Fibroblast of skin of abdomen (primary cell): Measurements from ENCODE around the gene PROKR1.
"Not testable (repeated sequence)": the region's sequence is repeated elsewhere in the genome, so short reads cannot be mapped to it uniquely, and the experiment has no call there.

Experiments used
- DNase-seq: peaks from one replicate; pipeline ENCODE4 v3.0.0-alpha.2; 2013

PROKR1 gene

DNA sequence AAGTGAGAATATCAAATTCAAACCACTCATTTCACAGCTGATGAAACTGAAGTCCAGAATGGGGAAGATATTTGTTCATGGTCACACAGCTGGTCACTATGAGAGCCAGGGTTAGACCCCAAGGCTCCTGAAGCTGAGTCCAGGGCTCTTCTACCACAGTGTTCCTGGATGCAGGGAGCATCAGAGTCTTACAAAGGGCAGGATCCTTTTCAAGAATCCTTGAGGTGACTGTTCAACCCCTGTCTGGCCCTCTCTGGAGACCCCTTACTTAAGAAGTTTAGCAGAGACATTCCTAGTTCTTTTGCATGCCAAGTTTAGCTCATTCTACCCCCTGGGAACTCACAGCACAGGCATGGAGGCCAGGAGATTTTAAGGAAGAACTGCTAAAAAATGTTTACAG is 15.7 kb downstream of the PROKR1 start:
- no peak for DNase-seq

DNA sequence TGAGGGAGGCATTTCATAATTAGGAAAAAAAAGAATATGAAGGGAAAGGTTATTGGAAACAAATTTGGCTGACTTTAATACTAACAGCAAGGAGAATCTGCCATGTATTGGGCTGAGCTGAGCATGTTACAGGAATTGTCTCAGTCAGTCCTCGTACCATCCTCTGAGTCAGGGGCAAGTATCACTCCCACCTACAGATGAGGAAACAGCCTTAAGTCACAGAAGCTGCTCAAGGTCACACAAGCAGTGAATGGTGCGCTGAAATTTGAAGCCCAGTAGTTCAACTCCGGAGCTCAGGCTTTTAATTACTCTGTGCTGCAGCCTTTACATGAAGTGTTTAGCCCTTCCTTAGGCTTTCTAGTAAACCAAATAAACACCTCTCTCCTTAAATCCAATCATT is 17.3 kb downstream of the PROKR1 start:
- no peak for DNase-seq

DNA sequence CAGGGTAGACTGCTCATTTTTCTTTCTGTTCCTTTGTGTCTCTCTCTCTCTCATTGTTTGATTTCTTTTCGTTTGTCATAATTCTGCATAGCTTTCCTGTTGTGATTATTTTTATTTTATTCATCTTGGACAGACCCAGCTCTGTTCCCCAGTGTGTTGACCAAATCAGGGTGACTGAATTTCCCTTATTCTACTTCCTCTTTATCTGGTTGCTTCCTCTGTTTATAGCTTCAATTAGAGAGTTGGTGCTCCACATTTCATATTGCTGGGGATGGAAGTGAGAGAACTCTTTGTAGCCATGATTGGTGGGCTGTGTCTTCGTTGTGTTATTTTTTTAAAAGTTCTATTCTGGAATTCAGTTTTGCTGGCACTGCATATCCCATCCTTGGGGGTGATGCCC is 19.1 kb downstream of the PROKR1 start:
- DNase-seq = no peak

DNA sequence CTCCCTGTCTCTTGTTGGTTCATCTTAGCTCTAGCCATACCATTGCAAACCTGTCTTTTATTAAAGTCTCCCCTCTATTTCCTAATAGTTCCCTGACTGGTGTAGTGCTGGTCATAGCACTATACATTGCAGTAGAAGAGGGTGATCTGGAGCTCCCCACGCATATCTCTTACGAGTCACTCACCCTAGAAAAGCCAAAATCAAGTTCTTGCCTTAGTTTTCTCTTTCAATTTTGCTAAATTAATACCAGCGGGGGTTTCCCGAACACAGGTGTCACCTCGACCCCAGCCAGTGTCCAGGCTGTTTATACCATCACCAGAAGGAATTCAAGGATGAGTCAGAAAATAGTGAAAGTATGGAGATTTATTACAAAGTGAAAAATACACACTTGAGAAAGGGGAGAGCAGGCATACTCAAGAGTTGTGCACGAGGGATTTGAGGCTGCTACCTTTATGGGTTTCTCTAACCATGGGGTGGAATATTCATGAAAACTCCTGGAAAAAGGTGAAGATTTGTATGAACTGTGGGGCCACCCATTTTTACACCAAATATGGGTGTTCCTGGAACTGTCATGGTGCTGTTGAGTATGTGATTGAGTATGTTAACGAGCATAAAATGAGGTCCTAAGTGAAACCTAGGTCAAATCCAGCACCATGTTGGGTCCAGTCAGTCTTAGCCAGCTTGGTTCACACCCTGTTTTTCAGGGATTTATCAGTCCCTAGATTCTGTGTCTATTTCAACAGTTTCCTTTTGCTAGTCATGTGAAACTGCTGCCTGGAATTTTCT is 20.2 kb downstream of the PROKR1 start:
- no peak for DNase-seq

DNA sequence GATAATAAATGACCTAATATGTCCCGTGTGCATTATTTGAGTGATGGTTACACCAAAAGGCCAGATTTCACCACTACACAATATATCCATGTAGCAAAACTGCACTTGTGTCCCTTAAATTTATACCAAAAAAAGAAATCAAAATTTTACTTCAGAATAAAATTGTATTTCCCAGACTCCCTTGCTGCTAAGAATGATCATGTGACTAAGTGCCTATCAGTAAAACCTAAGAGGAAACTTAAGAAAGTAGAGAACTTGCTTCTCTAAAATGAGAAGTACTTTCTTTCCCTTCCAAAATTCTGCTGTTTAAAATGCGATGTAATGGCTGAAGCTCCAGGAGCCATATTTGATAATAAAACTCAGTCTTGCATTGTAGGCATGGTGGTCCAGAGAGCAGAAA is 24.0 kb downstream of the PROKR1 start:
- DNase-seq = no peak

DNA sequence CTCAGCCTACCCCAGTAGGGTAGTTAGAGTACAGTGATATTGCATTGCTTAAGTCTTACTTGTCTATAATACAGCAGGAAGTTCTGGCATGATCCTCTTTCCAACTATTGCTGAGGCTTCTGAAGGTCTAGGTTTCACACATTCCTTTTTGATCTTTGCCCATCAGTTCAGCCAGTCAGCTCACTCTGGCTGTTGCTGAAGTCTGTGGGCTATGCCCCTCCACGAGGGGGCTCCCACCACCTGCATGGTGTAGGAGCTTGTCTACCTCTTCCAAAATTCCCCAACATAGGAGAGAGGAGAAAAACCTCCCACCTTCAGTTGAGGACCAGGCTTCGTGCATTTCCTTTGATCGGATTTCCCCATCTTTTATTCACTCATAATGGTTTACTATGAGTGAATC is 26.3 kb downstream of the PROKR1 start:
- no peak for DNase-seq

DNA sequence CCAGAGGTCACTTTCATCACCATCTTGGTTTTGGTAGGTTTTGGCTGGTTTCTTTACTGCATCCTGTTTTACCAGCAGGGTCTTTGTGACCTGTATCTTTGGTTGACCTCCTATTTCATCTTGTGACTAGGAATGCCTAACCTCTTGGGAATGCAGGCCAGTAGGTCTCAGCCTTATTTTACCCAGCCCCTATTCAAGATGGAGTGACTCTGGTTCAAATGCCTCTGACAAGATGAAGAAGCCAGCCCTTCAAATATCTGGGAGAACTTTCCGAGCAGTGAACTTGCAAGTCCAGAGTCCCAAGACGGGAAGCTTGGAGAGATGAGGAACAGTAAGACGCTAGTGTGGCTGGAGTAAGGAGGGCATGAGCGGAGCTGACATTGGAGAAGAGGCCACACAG is 28.6 kb downstream of the PROKR1 start:
- DNase-seq = no peak

DNA sequence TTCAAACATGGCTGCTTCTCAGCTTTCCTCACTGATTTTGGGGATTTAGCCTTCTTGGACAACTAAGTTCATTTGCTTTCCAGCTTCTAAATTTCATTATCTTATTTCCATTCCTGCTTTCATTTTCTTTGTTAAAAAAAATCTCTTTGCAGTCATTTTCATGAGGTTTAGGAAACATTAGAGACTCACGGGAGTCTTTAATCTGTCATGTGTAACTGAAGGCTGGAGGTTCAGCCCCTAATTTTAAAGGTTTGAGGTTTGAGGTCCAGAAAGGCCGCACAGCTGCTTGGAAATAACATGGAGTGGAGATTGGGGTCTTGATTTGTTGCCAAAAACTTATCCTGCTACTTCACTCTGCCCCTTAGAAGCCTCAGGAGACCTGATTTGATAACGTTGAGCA is 30.3 kb downstream of the PROKR1 start:
- DNase-seq = no peak

DNA sequence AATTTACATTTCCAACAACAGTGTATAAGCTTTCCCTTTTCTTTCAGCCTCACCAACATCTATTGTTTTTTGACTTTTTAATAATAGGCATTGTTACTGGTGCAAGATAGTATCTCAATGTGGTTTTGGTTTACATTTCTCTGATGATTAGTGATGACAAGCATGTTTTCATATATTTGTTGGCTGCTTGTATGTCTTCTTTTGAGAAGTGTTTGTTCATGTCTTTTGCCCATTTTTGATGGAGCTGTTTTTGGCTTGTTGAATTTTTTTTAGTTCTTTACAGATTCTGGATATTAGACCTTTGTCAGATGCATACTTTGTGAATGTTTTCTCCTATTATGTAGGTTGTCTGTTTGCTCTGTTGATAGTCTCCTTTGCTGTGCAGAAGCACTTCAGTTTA is 32.1 kb downstream of the PROKR1 start:
- DNase-seq = no peak

DNA sequence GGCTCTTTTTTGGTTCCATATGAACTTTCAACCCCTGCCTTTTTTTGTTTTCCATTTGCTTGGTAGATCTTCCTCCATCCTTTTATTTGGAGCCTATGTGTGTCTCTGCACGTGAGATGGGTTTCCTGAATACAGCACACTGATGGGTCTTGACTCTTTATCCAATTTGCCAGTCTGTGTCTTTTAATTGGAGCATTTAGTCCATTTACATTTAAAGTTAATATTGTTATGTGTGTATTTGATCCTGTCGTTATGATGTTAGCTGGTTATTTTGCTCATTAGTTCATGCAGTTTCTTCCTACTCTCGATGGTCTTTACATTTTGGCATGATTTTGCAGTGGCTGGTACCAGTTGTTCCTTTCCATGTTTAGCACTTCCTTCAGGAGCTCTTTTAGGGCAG is 34.5 kb downstream of the PROKR1 start:
- not testable (repeated sequence) for DNase-seq

DNA sequence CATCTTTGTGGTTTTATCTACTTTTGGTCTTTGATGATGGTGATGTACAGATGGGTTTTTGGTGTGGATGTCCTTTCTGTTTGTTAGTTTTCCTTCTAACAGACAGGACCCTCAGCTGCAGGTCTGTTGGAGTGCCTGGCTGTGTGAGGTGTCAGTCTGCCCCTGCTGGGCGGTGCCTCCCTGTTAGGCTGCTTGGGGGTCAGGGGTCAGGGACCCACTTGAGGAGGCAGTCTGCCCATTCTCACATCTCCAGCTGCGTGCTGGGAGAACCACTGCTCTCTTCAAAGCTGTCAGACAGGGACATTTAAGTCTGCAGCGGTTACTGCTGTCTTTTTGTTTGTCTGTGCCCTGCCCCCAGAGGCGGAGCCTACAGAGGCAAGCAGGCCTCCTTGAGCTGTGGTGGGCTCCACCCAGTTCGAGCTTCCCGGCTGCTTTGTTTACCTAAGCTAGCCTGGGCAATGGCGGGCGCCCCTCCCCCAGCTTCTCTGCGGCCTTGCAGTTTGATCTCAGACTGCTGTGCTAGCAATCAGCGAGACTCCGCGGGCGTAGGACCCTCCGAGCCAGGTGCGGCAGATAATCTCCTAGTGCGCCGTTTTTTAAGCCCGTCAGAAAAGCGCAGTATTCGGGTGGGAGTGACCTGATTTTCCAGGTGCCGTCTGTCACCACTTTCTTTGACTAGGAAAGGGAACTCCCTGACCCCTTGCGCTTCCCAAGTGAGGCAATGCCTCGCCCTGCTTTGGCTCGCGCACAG is 36.0 kb downstream of the PROKR1 start:
- DNase-seq = not testable (repeated sequence)

DNA sequence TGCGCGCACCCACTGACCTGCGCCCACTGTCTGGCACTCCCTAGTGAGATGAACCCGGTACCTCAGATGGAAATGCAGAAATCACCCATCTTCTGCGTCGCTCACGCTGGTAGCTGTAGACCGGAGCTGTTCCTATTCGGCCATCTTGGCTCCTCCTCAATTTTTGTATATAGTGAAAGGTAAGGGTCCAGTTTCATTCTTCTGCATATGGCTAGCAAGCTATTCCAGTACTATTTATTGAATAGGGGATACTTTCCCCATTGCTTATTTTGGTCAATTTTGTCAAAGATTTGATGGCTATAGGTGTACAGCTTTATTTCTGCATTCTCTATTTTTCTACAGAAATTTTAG is 36.5 kb downstream of the PROKR1 start:
- DNase-seq = not testable (repeated sequence)

DNA sequence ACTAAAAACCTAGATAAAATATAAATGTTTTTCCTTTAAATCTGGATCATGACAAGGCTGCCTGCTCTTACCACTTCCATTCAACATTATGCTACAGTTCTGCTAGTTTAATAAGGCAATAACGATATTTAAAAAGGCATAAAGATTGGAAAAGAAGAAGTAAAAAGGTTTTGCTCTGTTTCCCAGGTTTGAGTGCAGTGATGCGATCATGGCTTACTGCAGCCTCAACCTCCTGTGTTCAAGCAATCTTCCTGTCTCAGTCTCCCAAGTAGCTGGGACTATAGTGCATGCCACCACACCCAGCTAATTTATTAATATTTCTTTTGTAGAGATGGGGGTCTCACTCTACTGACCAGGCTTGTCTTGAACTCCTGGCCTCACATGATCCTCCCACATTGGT is 40.8 kb downstream of the PROKR1 start:
- DNase-seq = no peak

DNA sequence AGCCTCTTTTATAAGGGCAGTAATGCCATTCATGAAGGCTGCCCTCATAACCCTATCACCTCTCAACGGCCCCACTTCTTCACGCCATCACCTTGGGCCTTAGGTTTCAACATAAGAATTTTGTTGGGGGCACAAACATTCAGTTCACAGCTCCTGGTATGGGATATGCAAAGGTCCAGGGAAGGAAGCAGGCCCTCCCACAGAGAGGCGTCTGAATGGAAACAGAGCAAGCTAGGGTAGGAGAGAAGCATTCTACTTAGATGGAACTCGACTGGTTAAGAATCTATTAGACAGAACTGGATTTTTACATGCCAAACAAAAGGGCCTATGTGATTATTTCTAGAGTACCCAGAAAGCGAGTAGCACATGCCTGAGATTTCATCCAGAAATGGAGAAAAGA is 42.8 kb downstream of the PROKR1 start:
- DNase-seq = no peak

DNA sequence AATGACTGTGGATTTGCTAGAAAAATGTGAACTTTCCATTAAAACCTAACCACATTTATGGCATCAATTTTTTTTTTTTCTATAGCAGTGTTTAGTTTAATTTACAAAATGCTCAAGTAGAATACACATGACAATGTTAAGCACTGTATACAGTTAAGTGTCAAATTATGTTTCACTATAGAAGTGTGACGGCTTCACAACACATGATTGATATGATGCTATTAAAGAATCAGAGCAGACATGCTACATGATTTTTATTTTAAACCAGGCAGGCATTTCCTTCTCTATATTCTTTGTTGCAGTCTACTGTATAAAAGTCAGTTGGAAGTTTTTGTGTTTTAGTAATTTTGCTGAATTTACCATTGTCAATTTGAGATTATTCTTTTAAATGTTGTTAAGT is 43.6 kb downstream of the PROKR1 start:
- no peak for DNase-seq

DNA sequence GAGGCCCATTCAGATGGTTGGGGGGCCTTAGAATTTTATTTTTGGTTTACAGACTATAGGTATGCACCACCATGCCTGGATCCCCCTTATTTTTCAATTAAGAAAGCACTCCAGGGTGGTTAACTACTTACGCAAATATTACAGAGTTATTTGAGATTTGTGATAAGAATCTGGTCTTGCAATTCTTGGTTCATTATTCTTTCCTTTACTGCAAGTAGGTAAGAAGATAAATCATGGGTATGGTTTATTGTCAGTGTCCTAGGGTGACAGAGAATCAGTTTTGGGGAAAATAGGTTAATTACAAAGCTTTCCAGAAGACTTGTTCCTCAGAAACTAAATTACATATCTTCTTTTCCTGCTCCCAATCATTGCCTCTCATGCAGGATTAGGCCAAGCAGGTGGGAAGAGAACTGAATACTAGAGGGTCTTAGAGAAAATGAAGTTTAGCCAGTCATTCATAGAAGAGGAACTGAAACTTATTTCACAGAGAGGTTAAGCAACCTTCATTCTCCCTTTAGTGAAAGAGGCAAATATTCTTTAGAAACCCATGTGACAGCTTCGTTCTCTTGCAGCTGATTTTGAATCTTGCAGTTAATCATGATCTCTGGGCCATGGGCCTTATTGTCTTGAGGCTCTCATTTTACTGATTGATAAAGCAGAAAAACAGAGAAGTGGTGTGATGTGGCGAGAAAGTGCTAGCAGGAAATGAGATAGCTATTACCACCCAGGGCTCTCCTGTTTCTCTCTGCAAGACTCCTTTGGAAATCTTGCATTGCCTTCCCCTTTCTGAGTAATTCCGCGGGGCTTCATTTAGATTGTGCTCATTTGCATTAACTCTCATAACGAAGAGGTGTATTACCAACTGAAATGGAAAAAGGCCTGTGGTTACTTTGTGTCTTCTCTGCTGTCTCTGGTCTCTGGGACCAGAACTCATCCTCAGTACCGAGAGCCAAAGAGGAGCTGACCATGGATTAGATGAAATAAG is 46.5 kb downstream of the PROKR1 start:
- DNase-seq = no peak

DNA sequence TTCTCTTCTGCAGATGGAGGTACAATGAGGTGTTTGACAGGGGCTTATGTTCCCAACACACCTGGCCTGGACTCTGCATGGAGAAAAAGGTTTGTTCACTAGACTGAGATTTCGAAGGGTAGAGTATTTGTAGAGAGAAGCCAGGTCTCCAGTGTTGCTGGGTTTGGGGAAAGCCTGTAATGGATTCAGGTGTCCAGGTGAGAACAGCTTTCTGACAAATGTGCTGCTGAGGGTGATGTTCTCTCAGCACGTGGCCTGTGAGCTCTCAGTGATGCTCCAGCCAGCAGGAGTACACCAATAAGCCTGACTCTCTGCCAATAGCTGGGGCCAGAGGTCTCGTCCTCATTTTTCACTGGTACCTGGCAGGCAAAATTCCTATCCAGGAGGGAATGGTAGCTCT is 47.5 kb downstream of the PROKR1 start:
- DNase-seq = no peak

DNA sequence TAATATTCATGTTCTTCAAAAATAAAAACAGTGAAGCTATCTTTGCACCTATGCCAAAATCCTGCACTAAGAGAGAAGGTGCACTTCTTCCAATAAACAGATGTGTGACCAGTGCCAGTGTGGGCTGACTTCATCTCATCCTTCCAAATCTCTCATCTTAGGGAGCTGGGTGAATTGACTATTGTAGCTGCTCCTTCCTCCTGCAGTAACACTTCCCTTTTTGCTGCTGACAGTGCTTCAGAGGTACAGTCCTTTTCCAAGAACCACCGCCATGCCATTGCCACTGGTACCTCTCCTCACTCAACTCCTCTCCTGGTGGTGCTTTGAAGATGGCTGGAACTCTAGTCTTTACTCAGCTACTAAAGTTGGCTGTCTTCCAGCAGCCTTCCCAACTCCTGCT is 49.1 kb downstream of the PROKR1 start:
- no peak for DNase-seq

DNA sequence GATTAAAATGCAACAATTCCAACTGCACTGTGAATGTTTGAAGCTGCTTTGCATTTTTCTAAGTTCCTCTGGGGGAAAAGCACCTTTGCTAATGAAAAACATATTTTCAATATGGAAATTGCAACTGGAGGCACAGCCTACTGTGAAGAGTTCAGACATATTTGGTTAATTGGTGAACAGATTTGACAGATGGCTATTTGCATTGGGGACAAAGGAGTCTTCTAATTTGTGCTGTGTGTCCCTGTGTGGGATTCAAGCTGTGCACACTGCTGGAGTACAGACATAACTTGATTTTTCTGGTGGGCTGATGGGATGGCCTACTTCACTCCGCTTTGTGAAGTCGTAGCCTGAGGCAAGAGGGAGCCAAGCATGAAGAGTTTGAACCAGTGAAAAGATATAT is 50.6 kb downstream of the PROKR1 start:
- DNase-seq = no peak

DNA sequence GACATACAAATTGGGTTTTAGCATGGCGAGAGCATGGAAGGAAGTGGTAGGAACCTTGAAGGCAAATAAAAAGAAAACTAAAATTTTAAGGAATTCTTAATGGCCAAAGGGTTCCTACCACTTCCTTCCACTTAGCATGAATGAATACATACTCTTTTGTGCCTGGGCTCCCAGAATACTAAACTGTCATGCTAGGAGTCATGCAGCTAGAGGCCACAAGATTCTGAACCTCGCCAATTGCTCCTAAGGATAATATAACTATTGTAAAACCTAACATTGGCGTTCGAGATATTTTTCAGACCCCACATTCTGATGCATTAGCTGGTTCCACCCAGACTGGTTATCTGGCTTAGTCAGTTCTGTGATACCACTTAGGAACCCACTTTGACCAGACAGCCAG is 52.6 kb downstream of the PROKR1 start:
- DNase-seq = no peak

DNA sequence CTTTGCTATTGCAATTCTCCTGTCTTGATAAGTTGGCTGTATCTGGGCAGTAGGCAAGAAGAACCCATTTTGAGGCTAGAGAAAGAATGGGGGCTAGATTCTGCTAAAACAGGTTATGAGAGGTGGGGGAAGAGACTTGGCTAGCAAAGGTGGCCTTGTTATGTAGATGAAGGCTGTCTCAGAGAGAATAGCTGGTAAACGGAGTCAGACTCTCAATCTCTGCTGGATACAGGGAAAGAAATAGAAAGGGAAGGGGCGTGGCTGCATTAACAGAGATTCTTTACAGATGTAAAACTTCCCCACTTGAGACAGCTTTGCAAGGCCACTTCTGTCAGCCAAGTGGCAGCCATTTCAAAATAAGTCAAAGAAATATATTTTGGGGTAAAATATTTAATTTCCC is 53.2 kb downstream of the PROKR1 start:
- DNase-seq = no peak

DNA sequence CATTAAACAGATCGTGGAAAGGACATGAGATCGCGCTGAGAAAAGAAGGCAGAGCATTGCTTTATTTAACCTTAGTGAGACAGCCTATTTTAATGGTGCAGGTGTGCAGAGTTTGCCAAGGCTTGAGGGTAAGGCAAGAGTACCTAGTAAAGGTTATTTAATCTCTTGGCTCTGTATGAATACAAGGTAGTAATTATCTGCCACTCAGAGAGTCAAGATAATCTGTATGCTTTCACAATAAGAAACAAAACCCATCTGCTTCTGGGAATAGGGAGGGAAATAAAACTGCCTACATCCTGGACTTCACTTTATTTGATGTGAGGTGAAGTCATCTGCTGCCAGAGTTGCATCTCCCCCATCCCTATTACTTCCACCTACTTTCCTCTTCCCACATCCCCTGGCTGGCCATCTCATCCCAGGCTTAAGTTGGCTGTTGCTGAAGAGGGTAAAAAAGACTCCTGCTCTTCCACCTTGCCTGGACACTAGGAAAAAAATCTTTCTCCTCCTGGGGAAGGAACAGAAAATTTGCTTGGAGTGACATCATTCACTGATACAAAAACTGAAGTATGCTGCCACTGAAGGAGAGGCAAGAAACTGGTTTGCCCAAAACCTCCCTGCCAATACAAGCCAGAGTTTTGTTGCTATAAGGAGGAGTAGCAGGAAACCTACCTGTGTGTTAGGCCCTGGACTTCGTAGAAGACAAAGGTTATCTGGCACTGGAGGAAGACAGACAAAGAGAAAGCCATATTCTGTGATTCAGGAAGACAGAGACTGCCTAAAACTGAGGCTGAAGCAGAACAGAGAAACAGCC is 55.4 kb downstream of the PROKR1 start:
- no peak for DNase-seq
